ENCODE measurements around the gene L3MBTL2.

L3MBTL2 gene

DNA sequence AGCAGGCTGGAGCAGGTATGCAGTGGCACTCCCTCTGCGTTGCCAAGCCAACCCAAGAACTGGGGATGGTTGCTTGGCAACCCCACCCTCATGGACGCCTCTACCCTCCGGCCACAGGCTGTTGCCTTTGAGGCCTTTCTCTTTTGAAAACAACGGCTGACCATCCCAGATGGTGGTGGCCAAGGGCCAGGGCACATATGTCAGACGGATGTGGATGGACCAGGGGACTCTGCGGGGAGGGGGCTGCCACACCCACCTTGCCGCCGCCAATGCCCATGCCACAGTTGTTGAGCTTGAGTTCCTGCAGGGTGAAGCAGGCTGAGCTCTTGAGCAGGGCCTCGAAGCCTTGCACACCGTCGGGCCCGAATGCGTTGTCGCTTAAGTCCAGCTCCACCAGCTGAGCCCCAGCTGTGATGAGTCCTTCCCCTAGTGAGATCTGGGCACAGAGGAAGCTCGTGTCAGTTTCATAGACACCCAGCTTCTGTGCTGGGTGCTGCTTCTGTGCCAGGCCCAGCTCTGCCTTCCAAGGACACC lies 59.4 kb downstream of the L3MBTL2 start:
- DNase-seq (ENCODE audit: low read depth in 2 of 2, low spot score in 1 of 2) = no peak

DNA sequence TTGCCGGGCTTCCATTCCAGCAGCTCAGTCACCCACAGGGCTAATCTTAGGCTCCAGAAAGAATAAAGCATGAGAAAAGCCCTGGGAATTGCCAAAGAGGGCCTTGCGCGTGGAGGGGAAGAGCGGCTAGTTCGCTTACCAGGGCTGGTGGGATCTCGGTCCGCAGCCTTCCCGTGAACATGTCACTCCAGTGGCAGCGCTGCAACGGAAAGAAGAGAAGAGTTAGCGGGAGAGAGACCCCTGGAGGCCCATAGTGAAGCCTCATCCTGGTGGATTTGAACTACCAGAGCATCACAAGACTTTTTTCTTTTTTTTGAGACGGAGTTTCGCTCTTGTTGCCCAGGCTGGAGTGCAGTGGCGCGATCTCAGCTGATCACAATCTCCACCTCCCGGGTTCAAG lies 62.8 kb downstream of the L3MBTL2 start:
- DNase-seq (ENCODE audit: low read depth in 2 of 2, low spot score in 1 of 2) = no peak

DNA sequence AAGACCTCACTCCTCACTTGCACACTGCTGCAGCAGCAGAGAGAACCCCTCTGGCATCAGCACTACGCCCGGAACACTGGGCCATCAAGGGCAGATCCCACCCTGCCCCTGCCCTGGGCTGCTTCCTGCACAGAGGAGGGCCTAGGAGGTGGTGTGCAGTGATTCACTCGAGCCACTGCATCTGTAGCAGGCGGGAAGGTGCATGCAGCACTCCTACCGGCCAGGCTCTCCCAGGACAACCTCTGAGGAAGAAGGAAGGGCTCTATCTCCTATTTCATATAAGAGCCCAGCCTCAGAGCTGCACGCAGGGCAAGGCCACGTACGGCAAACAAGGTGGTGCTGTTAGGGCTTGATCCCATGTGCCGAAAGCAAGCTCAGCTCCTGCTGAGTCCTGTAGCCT lies 66.7 kb downstream of the L3MBTL2 start:
- DNase-seq (ENCODE audit: low read depth in 2 of 2, low spot score in 1 of 2) = no peak

DNA sequence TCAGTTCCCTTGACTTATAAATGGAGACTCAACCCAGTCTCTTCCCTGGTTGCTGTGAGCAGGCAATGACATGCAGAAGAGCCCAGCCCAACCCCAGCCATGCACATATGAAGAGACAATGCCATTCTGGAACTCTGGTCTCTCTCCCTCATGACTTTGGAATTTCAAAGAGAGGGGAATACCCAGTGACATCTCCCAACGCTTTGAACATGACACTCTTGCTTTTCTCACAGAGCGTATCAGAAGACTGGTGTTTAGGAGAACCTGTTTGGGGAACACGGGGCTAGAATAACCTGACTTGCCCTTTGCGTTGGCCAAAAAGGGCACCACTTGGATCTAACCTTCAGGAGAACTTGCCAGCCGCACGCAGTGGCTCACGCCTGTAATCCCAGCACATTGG lies 68.0 kb downstream of the L3MBTL2 start:
- no peak for DNase-seq (ENCODE audit: low read depth in 2 of 2, low spot score in 1 of 2)

DNA sequence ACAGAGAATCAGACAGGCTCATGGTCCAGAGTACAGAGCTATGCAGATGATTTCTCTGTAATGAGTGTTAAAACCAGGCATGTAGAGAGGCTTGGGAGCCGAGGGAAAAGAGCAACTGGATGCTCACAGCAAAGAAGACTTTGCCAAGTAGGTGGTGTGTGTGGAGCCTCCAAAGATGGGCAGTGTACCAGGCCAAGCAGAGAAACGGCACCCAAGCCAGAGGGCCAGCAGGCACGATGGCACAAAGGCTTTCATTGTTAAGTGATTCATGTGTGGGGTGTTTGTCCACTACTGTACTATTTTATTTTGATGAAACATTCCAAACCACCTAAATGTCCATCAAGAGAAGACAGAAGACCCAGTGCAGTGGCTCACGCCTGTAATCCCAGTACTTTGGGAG lies 69.7 kb downstream of the L3MBTL2 start:
- DNase-seq (ENCODE audit: low read depth in 2 of 2, low spot score in 1 of 2) = no peak

DNA sequence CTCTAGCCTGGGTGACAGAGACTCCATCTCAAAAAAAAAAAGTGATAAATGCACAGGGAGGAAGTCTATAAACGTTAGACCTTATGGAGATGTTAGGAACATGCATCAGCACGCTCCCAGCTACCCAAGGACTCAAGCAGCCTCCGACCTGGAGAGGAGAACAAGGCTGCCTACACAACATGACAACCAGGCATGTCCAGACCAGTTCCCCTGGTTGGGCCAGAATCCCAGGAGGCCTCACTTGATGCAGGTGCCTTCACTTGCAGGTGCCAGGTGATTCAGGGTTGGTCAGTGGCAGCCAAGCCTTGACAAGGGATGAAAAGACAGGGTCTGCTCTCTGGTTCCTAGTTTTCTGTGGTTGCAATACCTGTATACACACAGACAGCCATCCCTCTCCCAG lies 75.0 kb downstream of the L3MBTL2 start:
- no peak for DNase-seq (ENCODE audit: low read depth in 2 of 2, low spot score in 1 of 2)

DNA sequence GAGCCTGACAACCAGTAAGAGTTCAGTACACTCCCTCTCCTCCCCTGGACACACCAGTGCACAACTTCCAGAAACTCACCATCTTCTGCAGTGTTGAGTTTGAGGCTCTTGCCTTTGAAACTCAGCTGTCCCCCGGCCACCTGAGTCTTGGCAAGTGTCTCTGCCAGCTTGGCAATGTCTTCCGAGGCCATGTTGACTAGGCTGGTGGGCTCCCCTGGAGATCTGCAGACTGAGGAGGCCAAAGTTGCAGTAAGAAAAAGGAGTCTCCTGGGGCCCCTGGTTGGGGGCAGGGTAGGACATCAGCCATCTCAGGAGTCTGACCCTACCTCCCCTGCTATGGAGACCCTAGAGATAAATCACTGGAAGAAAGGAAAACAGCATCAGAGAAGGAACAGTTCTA lies 75.7 kb downstream of the L3MBTL2 start:
- no peak for DNase-seq (ENCODE audit: low read depth in 2 of 2, low spot score in 1 of 2)
